ENCODE results near the gene CDHR3. TPM values are rescaled to one million over a fixed set of nuclear protein-coding genes. Genes with fewer than 3 reads are reported as not detected.

CDHR3 gene
- total RNA-seq, 1 donor from 2014 or later = 0.62 TPM

- no peak for DNase-seq (ENCODE audit: low spot score)
- intact Hi-C loops (cut with DNase I) = no loop called here
These were observed 76.5 kb downstream of the CDHR3 start for GRCh38 chr7:106039486-106040060.

GRCh38 chr7:106041140-106041717, 78.2 kb downstream of the CDHR3 start:
- intact Hi-C loops (cut with DNase I) = no loop called here
- DNase-seq (ENCODE audit: low spot score) = no peak

- DNase-seq (ENCODE audit: low spot score) = no peak
- intact Hi-C loops (cut with DNase I) = loop anchor here (2.0 kb wide), 3 partner anchors 107 to 389 kb away; no protein-coding TSS in a partner anchor
These were observed 79.1 kb downstream of the CDHR3 start for GRCh38 chr7:106042196-106042611.

- DNase-seq (ENCODE audit: low spot score) = no peak
- intact Hi-C loops (cut with DNase I) = loop anchor here (5.0 kb wide), 1 partner anchor 168 kb away; the partner anchor contains the start of gene ATXN7L1
These were observed 82.1 kb downstream of the CDHR3 start for GRCh38 chr7:106045139-106045538.

DNA sequence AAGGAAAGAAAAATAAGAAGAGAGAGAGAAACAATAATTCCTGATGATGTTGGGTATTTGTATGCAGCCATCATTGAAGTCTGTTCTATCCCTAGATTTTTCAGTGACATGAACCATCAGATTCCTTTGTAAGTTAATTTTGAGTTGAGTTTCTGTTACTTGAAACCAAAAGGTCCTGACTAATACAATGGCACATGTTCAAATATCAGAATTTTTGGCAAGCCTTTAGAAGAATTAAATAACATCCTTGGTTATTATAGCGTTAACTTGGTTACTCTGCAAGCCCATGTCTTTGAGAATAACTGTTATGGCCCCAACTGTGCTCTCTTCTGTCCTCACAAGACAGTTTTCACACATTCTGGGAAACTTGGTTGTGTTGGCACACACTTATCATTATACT, 82.5 kb downstream of the CDHR3 start:
- intact Hi-C loops (cut with DNase I) = loop anchor here (5.0 kb wide), 1 partner anchor 168 kb away; the partner anchor contains the start of gene ATXN7L1
- no peak for DNase-seq (ENCODE audit: low spot score)

DNA sequence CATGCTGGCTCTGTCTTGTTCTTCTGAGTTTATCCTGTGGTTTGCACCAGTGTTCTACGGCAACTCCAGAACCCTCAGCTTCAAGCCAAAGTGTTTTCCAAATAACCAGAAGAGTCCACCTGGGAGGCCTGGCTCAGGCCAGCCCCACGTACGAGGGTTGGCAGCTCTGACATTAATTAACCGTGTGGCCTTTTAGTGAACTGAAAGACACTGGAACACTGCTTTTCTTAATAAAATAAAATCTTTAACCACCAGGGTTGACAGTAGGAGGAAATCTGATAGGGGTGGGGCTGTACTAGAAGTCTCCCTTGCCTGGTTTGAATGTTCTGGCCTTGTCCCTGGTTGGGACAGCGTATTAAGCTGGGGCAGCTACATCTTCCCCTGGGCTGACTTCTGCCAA, 84.1 kb downstream of the CDHR3 start:
- no peak for DNase-seq (ENCODE audit: low spot score)
- intact Hi-C loops (cut with DNase I) = loop anchor here (5.0 kb wide), 1 partner anchor 170 kb away; the partner anchor contains the start of gene ATXN7L1

GRCh38 chr7:106047818-106048705, 85.0 kb downstream of the CDHR3 start:
- DNase-seq (ENCODE audit: low spot score) = no peak
- intact Hi-C loops (cut with DNase I) = loop anchor here (5.0 kb wide), 1 partner anchor 171 kb away; the partner anchor contains the start of gene ATXN7L1

GRCh38 chr7:106048706-106049020, 85.6 kb downstream of the CDHR3 start:
- no peak for DNase-seq (ENCODE audit: low spot score)
- intact Hi-C loops (cut with DNase I) = loop anchor here (5.0 kb wide), 1 partner anchor 171 kb away; the partner anchor contains the start of gene ATXN7L1

DNA sequence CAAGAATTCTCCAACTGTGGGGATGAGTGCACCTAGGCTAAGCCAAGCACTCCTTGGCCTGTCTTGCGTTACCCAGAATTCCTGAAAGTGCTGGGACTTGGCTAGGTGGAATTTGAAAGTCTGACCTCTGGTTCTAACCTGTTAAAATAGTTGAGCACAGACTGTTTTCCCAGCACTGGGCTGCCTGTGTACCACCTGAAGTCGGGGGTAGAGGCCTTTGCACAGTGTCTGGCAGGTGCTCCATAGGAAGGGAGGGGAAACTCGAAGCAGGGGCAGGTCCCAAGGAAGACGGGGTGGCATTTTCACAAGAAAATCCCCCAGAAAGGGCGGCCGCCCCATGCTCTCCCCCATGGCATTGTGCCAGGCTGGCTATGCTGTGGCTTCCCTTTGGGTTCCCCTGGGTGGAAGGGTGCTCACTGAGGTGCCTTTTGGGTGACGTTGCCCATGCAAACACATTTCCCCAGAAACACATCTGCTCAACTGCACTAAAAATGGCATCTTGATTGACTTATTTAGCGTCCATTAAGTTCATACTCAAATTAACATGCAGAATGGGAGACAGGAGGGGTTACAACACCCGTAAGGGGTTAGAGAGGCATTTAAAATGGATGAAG, 86.2 kb downstream of the CDHR3 start:
- intact Hi-C loops (cut with DNase I) = loop anchor here (5.0 kb wide), 1 partner anchor 172 kb away; the partner anchor contains the start of gene ATXN7L1
- no peak for DNase-seq (ENCODE audit: low spot score)

DNA sequence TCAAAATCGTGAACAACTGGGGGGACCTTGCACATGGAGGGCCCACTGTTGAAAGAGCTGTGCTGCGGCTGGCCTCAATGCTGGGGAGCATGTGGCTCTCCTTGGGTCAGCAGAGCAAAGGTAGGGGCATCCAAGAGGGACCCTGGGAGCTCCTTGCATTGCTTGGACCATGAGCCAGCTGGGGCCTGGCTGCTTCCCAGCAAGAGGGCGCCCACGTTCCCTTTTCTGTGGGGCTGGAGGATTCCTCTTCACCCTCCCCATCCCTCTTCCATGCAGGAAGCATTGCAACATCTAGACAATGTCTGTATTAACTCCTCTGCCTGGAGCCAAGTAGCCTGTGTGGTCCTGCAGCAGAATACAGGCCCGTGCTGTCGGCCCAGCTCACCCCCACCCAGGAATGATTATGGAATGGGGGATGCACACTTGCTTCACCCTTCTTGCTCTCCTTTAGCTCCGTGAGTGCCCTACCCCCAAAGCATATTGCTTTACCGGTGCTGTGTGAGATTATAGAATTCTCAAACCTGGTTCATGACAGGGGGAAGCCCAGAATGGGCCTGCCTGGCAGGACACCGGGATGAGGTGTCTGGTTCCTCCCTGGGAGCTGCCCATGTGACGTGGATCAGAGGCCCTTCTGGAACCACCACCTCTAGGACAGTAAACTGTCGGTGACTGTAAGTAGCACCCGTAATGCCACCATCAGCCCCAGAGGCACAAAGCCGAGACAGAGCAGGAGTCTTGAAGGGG, 87.1 kb downstream of the CDHR3 start:
- DNase-seq (ENCODE audit: low spot score) = no peak
- intact Hi-C loops (cut with DNase I) = no loop called here

- no peak for DNase-seq (ENCODE audit: low spot score)
- intact Hi-C loops (cut with DNase I) = no loop called here
These were observed 87.7 kb downstream of the CDHR3 start for GRCh38 chr7:106050746-106051117.

- no peak for DNase-seq (ENCODE audit: low spot score)
- intact Hi-C loops (cut with DNase I) = no loop called here
These were observed 89.6 kb downstream of the CDHR3 start for GRCh38 chr7:106052681-106053080.

GRCh38 chr7:106053109-106053508, 90.0 kb downstream of the CDHR3 start:
- DNase-seq (ENCODE audit: low spot score) = no peak
- intact Hi-C loops (cut with DNase I) = no loop called here

GRCh38 chr7:106054156-106054910, 91.3 kb downstream of the CDHR3 start:
- intact Hi-C loops (cut with DNase I) = no loop called here

DNA sequence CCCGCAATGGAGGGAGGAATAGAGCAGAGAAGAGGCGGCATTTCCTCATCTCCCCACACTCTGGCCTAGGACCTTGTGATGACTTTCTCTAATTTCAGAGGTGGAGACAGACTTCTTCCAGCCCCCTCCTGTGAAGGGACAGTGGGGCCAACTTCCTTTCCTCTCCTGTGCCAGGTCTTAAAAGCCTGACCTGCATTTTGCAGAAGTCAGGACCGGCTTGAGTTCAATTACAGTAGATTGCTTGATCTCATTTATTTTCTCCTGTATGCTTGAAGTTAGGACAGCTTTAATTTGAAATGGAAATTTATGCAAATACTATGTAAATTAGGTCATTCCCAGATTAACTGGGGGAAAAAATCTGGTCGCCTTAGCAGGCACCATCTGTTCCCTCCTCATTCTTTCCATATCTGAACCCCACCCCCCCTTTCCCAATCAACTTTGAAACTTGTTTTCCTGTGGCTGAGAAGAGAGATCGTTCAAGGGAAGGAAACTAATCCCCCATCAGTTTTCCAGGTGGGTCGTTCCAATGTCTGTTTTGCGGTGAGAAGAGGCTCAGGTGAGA, 92.0 kb downstream of the CDHR3 start:
- intact Hi-C loops (cut with DNase I) = no loop called here
- no peak for DNase-seq (ENCODE audit: low spot score)

More at GRCh38 chr7:106054156-106054910, 91.3 kb downstream of the CDHR3 start:
- no peak for DNase-seq (ENCODE audit: low spot score)

- intact Hi-C loops (cut with DNase I) = loop anchor here (1.0 kb wide), 1 partner anchor 97 kb away; no protein-coding TSS in a partner anchor
- no peak for DNase-seq (ENCODE audit: low spot score)
These were observed 93.6 kb downstream of the CDHR3 start for GRCh38 chr7:106056513-106057203.

DNA sequence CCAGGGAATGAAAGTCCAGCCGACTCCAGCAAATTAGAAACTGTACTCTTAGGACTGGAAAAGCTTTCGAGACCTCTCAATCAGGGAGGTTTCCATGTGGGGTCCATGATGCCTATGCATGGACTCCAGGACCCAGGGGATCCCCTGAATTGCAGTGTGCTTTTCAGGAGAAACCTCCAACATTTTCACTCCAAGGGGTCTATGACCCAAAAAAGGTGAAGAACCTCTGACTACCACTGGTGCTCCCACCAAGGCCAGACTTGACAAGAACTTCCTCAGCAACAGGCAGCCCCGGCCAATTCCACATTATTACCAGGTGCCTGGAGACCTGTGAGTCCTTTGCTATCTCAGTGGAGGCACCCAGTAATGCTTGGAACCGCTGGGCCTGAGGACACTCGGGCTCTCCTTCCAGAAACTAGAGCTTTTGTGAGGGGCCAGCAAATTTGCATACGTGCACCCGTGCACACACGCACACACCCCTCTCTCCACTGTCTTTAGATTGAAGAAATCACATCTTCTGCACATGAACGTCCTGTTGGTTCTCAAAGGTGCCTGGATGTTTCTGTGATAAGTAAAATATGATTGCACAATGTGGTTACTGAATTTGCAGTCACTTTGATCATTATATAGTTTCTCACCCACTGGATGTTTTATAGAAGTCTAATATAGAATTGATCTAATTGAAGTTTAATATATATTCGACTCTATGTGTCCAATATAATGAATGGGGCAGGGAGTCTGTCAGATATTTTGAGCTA, 94.3 kb downstream of the CDHR3 start:
- intact Hi-C loops (cut with DNase I) = loop anchor here (1.0 kb wide), 1 partner anchor 96 kb away; no protein-coding TSS in a partner anchor
- DNase-seq (ENCODE audit: low spot score) = no peak
